Measurements from ENCODE around the gene EMX2.
"Not testable (repeated sequence)": the region's sequence is repeated elsewhere in the genome, so short reads cannot be mapped to it uniquely, and the experiment has no call there.

The EMX2 gene

DNA sequence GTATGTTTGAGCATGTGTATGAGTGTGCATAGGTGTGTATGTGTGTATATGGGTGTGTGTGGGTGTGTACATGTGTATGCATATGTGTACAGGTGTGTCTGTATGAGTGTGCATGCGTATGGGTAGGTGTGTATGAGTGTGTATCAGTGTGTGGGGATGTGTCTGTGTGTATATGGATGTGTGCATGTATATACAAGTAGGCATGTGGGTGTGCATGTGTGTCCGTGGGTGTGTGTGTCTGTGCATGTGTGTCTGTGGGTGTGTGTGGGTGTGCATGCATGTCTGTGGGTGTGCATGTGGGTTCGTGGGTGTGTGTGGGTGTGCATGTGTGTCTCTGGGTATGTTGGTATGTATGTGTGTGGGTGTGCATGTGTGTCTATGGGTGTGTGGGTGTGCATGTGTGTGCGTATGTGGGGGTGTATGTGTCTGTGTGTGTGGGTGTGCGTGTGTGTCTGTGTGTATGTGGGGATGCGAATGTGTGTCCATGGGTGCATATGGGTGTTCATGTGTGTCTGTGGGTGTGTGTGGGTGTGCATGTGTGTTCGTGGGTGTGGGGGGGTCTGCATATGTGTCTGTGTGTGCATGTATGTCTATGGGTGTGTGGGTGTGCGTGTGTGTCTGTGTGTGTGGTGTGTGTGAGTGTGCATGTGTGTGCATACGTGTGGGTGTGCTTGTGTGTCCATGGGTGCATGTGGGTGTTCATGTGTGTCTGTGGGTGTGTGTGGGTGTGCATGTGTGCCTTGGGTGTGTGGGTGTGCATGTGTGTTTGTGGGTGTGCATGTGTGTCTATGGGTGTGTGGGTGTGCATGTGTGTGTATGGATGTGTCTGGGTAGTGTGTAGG is 20.6 kb downstream of the EMX2 start:
- DNase-seq: no peak

DNA sequence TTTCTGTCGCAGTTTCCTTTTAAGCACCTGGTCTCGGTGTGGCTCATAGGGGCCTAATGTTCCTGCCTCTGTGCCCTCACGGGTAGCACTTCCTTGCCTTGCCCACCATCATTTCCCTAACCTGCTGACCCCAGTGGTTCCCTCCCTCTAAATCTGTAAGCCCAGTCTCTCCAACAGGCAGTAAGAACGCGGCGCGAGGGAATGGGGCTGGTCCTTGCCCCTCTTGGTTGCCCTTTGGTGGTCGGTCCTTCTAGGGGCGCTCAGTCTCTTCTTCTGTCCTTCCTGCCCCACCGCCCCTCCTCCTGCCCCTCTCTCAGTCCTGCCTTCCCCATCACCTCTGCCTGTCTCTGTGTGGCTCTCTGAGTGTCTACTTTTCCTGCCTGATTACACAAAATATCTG is 21.2 kb downstream of the EMX2 start:
- no peak for DNase-seq

DNA sequence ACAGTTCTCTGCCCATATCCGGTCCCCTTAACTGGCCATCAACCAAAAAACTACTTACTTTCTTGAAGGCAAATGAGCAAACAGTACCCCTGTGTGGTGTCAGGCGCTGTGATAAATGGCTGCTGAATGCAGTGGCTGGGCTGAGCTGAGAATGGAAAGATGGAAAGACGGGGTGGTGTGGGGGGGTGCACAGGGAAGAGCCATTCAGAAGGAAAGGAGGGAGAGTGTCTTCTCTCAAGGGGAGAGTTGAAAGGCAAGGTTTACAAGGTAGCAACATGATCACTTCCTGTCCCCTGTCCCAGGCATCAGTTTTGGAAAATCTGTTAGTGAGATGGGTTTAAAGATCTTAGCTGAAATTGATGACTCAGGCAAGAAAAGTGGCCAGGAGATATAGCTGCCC is 22.5 kb downstream of the EMX2 start:
- no peak for DNase-seq

DNA sequence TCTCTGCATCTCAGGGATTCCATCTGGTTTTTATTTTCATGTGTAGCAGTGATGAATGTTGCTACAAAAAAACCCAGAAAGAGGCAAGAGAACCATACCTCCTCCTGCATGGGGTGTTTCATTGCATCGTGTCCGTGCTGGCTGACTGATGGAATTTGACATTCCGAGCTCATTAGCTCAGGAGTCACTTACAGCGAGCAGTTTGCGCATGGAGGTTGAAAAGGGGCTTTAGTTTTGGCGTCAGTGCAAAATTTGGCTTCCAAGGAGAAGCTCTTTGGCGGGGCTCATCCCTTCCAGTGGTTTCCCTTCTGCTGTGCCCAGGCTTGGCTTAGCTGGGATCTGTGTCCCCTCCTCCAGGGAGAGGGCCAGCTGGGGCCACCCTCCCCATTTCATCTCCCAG is 25.8 kb downstream of the EMX2 start:
- no peak for DNase-seq

DNA sequence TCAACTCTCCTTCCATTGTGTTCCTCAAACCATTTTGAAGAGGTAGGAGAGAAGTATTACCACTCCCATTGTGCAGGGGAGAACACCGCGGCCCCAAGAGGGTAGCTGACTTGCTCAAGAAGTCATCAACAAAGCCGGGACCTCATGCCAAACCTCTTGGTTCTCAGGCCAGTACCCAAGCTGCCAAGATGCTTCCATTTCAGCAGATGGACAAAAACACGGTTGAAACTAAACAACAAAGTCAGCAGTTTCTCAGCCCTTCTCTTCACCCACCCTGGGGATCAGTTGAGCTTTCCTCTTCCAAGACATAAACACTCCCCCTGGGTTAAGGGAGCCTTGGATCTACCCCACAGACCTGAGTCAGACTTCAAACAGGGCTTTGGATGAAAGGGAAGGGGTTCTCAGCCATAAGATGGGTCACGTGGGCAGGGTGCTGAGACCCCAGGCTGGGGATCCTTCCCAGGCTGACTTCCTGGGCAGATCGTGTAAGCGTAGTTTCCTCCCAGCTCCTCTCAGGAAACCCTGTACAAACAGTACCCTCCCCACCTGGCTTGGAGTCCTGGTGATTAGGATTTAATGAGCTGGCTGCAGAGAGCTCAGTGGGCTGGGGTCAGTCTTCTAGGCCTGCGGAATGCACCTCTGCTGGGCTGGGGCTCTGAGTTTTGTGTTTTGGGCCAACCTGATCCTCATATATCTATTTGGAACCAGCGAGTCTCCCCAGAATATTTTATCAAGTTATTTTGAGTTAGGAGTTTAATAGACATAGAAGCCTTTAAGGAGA is 27.3 kb downstream of the EMX2 start:
- DNase-seq: no peak

DNA sequence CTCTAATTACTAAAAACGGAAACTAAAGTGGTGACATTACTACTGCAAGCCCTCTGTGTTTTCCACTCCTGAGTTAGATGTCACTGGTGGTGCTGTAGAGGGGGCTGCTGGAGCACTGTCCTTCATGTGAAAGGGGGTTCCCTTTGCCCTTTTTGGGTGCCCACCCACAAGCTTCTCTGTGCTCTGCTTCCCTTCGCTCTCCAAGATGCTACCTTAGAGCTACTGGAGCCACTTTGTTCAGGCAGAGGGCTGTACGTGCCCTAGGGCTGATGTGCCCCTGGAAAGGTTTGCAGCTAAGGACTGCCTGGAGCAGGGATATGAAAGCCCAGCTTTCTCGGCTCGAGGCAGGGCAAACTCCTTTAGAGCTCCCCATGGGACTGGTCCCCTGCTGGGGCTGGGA is 28.3 kb downstream of the EMX2 start:
- no peak for DNase-seq

DNA sequence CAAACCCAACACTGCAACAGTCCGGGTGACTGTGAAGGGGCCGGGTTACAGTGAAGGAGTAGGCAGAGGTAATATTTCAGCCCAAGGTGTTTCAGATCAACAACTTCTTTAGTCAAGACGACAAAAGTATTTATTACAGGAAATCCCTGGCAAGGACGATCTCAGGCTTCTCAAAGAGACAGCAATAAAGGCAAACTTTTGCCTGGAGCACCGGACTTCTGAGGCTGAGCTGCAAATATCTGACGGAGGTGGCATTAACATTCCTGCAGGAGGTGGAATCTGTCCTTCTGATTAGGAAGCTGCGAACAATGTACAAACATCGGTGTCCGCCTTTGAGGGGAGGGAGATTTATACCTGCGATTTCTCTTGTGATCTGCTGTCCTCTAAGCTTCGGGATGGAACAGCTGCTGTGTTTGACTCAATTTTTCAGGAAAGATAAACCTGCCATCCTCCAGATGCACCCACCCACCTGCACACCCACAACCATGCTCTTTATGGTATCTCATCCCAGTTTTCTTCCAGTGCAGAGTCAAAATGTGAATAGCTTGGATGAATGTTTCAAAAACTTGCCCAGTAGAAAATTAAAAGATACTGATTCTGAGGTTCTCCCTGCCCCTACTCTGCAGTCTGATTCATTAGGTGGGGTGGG is 32.1 kb downstream of the EMX2 start:
- no peak for DNase-seq

DNA sequence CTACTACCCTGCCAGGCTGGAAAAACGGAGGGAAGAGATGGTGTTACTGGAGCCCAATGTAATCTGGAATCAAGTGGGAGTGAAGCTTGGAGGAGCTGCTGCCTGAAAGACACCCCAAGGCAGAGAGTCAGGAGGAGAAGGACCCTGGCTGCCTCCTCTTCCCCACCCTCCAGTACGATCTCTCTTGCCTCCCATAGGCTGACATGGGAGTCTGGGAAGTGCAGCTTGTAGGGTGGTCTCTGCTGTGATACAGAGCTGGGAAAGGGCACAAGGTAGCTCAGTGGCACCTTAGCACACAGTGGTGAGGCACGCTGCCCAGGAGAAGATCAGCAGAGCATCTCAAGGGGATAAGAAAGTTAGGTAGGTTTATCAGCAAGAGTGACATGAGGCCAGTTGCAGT is 35.9 kb downstream of the EMX2 start:
- no peak for DNase-seq

DNA sequence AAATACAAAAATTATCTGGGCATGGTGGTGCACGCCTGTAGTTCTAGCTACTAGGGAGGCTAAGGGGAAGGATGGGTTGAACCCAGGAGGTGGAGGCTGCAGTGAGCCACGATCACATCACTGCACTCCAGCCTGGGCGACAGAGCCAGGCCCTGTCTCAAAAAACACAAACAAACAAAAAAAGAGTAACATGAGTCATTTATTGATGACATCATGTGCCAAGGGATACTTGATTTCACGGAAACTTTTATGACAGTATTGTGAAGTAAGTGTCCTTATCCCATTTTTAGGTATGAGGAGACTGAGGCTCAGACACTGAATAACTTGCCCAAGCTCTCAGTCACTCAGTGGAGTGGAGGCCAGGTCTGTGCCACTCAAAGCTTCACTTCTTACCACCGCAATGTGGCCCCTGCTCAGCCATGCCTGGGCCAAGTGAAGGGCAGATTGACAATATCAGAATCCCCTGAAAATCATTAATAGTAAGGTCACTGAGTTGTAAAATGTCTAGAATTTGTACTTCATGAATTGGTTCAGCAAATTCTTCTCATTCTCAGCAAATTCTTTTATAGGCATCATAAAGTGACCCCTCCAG is 36.5 kb downstream of the EMX2 start:
- DNase-seq: no peak

DNA sequence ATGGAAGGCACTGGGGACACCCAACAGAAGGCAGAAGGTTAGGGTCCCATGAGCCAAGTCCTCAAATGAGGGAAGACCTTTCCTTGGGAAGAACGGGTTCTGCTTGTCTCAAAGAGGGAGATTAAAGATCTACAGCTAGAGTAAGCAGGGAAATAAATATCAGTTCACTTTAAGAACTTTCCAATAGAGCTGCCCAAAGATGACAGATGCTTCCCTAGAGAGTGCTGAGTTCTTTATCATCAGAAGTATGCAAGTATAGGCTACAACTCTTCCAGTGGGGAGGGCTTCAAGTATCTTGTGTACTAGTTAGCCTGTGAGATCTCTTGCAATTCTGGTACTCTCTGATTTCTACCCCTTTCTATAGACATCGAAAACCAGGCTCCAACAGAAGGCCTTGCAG is 39.4 kb downstream of the EMX2 start:
- DNase-seq: no peak

DNA sequence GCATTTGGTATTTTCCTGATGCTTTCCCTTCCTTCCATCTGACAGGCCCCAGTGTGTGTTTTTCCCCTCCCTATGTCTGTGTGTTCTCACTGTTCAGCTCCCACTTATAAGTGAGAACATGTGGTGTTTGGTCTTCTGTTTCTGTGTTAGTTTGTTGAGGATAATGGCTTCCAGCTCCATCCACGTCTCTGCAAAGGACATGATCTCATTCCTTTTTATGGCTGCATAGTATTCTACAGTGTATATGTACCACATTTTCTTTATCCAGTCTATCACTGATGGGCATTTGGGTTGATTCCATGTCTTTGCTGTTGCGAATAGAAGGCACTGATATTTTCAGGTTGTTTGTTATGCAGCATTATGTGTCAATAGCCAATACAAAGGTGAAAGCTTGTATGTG is 42.3 kb downstream of the EMX2 start:
- not testable (repeated sequence) for DNase-seq

DNA sequence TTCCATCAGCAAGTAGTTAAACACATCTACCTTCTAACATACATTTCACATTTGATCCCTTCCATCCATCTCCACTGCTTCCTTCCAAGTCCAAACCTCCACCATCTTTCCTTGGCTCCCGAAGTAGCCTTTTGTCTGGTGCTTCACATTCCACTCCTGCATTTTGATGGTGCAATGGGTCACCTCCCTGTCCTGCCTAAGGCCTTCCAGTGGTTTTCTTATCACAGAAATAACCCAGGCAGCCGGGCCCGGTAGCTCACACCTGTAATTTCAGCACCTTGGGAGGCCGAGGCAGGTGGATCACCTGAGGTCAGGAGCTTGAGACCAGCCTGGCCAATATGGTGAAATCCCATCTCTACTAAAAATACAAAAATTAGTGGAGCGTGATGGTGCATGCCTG is 44.5 kb downstream of the EMX2 start:
- DNase-seq: no peak

DNA sequence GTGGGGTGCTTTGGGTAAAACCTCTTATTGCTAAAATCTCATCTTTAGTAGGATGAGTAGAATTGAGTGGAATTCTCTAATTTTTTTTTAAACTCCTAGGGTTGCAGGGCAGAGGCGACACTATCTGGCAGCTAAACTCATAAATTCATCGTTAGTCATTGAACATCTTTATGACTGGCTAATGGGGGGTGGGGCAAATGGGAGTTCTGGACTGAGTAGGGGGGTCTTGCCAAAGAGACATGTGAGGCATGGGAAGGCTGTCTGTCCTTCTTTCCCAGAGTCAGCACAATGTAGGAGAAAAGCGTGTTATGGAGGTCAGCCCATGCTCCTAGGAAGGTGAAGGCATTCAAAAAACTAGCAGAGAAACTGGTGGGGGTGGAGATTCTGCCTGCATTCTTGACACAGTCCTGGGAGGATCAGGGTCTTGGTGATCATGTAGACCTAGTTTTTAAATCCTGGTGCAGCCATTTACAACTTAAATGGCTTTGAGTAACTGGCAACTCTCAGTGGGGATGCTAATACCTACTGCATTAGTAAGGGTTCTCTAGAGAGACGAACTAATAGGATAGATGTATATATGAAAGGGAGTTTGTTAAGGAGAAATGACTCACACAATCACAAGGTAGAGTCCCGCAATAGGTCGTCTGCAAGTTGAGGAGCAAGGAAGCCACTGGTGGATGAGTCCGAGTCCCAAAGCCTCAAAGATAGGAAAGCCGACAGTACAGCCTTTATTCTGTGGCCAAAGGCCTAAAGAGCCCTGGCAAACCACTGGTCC is 47.7 kb downstream of the EMX2 start:
- no peak for DNase-seq

DNA sequence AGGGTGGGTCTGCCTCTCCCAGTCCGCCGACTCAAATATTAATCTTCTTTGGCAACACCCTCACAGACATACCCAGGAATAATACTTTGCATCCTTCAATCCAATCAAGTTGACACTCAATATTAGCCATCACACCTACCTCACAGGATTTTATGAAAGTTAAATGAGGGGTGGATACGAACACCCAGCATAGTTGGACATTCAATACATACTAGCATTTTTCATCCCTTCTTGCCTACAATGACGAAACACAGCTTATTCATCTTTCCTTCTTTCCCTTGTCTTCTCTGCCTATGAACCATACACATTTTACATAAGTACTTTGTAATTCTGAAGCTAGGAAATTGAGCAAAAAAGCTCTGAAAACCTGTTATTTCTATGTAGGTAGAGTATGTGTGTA is 48.5 kb downstream of the EMX2 start:
- DNase-seq: no peak

DNA sequence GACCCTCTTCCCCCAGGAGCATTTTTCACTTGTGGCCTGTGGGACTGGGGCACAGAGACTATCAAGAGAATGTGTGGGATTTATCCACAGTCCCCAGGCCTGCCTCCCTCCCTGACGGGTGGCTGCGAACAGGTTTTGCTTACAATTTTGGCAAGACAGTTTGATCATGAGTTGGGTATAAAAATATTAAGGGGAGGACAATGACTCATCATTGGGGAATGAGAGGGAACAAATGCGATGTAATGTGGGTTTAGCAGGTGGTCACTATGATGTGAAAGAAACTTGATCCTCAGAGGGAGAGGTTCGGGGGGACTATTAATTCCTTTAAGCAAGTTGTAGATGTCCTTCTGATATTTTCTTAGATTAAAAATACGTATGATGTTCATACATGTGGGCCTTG is 52.2 kb downstream of the EMX2 start:
- no peak for DNase-seq

DNA sequence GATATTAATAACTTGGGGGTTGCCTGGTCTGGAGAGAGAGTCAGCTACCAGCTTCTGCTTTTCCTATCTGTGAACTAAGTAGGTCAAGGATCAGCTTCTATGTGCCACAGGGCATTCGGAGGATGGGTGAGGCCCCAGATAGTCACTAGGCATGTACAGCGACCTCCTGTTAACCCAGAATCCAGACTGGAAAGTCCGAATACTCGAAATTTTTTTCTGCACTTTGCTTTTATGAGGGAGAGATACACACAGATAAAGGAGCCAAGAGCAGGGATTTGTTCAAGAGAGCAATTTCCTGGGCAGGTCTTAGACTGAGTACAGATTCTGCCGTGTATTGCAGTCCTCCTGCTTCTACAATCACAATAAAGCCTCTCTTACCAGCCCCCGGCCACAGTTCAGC is 54.2 kb downstream of the EMX2 start:
- no peak for DNase-seq

DNA sequence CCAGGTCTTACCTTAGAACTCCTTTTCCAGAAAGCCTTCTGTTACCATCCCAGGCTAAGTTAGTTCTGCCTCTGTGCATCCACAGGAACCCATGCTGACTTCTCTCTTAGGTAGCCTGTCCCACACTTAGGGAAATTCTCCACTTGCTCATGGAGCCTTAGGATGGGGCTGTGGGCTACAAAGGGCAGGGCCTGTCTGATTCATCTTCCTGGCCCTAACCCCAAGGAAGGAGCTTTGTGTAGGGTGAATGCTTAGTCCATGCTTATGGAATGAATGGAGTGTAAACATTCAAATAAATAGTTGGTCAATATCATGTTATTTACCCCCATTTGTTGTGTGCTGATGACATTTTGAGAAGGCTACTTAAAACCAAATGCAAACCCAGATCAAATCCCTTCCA is 54.7 kb downstream of the EMX2 start:
- DNase-seq: no peak
